ENCODE measurements around the gene PLEKHG3.
"Not testable (repeated sequence)": the region's sequence is repeated elsewhere in the genome, so short reads cannot be mapped to it uniquely, and the experiment has no call there.

The PLEKHG3 gene

GRCh38 chr14:64704143-64704742 is at the start of gene PLEKHG3:
PLEKHG3 (plus strand) TSS chr14:64704424; CDS start chr14:64727632, 23,208 bp downstream.
- no peak for TF ChIP-seq ZNF274 (IDR thresholded peaks at IDR 0.05; ENCODE audit: low read depth, low read length)
- H3K4me3 ChIP-seq (ENCODE audit: low read length) = peak within 1 kb of the TSS; percentile 53

- no peak overlapping the region for H3K4me3 ChIP-seq (ENCODE audit: low read length)
- no peak for TF ChIP-seq ZNF274 (IDR thresholded peaks at IDR 0.05; ENCODE audit: low read depth, low read length)
Observed at GRCh38 chr14:64654901-64655300, 49.3 kb upstream of the PLEKHG3 start.

- H3K4me3 ChIP-seq (ENCODE audit: low read length) = no peak overlapping the region
- no peak for TF ChIP-seq ZNF274 (IDR thresholded peaks at IDR 0.05; ENCODE audit: low read depth, low read length)
Observed at GRCh38 chr14:64656986-64657385, 47.2 kb upstream of the PLEKHG3 start.

GRCh38 chr14:64658201-64658600 is 46.0 kb upstream of the PLEKHG3 start:
- no peak for TF ChIP-seq ZNF274 (IDR thresholded peaks at IDR 0.05; ENCODE audit: low read depth, low read length)
- H3K4me3 ChIP-seq (ENCODE audit: low read length) = no peak overlapping the region

- not testable (repeated sequence) for H3K4me3 ChIP-seq (ENCODE audit: low read length)
Observed at GRCh38 chr14:64658700-64659264, 45.4 kb upstream of the PLEKHG3 start.

GRCh38 chr14:64659366-64659765 is 44.9 kb upstream of the PLEKHG3 start:
- TF ChIP-seq ZNF274 (IDR thresholded peaks at IDR 0.05; ENCODE audit: low read depth, low read length) = no peak
- no peak overlapping the region for H3K4me3 ChIP-seq (ENCODE audit: low read length)

GRCh38 chr14:64663174-64663573 is 41.0 kb upstream of the PLEKHG3 start:
- TF ChIP-seq ZNF274 (IDR thresholded peaks at IDR 0.05; ENCODE audit: low read depth, low read length) = no peak
- H3K4me3 ChIP-seq (ENCODE audit: low read length) = no peak overlapping the region

- TF ChIP-seq ZNF274 (IDR thresholded peaks at IDR 0.05; ENCODE audit: low read depth, low read length) = no peak
Observed at GRCh38 chr14:64671591-64671990, 32.6 kb upstream of the PLEKHG3 start.

GRCh38 chr14:64673316-64673715 is 30.9 kb upstream of the PLEKHG3 start:
- H3K4me3 ChIP-seq (ENCODE audit: low read length) = no peak overlapping the region
- TF ChIP-seq ZNF274 (IDR thresholded peaks at IDR 0.05; ENCODE audit: low read depth, low read length) = no peak

More at GRCh38 chr14:64671591-64671990, 32.6 kb upstream of the PLEKHG3 start:
- H3K4me3 ChIP-seq (ENCODE audit: low read length) = no peak overlapping the region

GRCh38 chr14:64673748-64674147 is 30.5 kb upstream of the PLEKHG3 start:
- no peak for TF ChIP-seq ZNF274 (IDR thresholded peaks at IDR 0.05; ENCODE audit: low read depth, low read length)
- no peak overlapping the region for H3K4me3 ChIP-seq (ENCODE audit: low read length)

- TF ChIP-seq ZNF274 (IDR thresholded peaks at IDR 0.05; ENCODE audit: low read depth, low read length) = no peak
- H3K4me3 ChIP-seq (ENCODE audit: low read length) = no peak overlapping the region
Observed at GRCh38 chr14:64674829-64675228, 29.4 kb upstream of the PLEKHG3 start.

GRCh38 chr14:64675312-64675711 is 28.9 kb upstream of the PLEKHG3 start:
- no peak for TF ChIP-seq ZNF274 (IDR thresholded peaks at IDR 0.05; ENCODE audit: low read depth, low read length)

GRCh38 chr14:64676410-64677008 is 27.7 kb upstream of the PLEKHG3 start:
- no peak overlapping the region for H3K4me3 ChIP-seq (ENCODE audit: low read length)
- TF ChIP-seq ZNF274 (IDR thresholded peaks at IDR 0.05; ENCODE audit: low read depth, low read length) = no peak

More at GRCh38 chr14:64675312-64675711, 28.9 kb upstream of the PLEKHG3 start:
- no peak overlapping the region for H3K4me3 ChIP-seq (ENCODE audit: low read length)

GRCh38 chr14:64680013-64680713 is 24.1 kb upstream of the PLEKHG3 start:
- TF ChIP-seq ZNF274 (IDR thresholded peaks at IDR 0.05; ENCODE audit: low read depth, low read length) = no peak
- no peak overlapping the region for H3K4me3 ChIP-seq (ENCODE audit: low read length)

GRCh38 chr14:64680714-64681065 is 23.5 kb upstream of the PLEKHG3 start:
- no peak overlapping the region for H3K4me3 ChIP-seq (ENCODE audit: low read length)
- no peak for TF ChIP-seq ZNF274 (IDR thresholded peaks at IDR 0.05; ENCODE audit: low read depth, low read length)

Measured in GM08714 (cell line).